Measurements from ENCODE around the gene SHH. TPM values are rescaled to one million over a fixed set of nuclear protein-coding genes. Genes with fewer than 3 reads are reported as not detected.
A peak's percentile ranks its signal among the peaks of the same experiment; 100 is the strongest.

SHH gene
- total and polyA plus RNA-seq, 2 of the 13 experiments (the other 11 are each of a cell fraction or from before 2014, with no cell fraction given) = 1.9 to 3.4 TPM

DNA sequence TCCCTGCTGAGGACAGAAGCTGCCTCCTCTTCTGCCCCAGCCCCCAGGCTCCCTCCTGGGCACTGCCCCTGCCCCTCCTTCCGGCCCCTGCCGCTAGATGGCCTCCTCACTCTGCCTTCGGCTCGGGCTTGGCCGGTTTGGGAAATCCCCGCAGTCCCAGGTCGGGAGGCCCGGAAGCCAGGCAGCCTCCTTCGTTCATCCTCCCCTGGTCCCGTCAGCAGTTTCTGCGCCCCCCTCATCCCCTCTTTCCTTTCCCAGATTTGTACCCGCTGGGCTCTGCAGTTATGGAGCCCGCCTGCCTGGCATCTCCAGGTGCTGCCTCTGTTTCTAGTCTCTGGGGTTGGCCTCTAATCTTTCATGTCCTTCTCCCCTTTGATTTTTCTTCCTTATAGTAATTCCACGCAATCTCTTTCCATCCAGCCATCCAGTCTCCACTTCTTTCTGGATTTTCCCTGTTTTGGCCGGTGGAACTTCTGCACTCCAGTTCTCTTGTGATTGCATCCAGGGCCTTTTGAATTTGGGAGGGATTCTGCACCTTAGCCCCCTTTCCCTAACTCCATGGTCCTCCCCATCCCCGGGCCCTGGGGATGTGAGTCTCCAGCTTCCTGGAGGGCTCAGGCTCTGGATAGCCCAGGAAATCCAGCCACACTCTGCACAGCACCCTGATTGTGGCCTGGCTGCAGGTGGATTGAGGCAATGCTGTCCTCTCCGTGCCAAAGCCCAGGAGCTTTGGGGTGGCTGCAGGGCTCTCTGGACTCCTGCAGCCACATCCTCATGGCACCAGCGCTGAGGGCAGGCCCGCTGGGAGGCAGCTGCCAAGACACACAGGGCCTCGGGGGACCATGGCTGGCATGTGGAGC lies 3.3 kb upstream of the SHH start (continued):
- TF ChIP-seq, protein P1, sequence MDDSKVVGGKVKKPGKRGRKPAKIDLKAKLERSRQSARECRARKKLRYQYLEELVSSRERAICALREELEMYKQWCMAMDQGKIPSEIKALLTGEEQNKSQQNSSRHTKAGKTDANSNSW (CRISPR knock-in tag; IDR thresholded peaks at IDR 0.05; ENCODE audit: borderline replicate concordance) = no peak
- no peak for TF ChIP-seq CHD4 (IDR thresholded peaks at IDR 0.05; ENCODE audit: borderline replicate concordance, low read length)
- no peak for TF ChIP-seq KDM1A (CRISPR knock-in tag; IDR thresholded peaks at IDR 0.05)
- TF ChIP-seq ZBTB3 (CRISPR knock-in tag; IDR thresholded peaks at IDR 0.05; ENCODE audit: borderline replicate concordance, low read depth) = no peak
- TF ChIP-seq GABPB1 (CRISPR knock-in tag; IDR thresholded peaks at IDR 0.05) = peak; percentile 48; the same call in 1 of the 2 replicates
- TF ChIP-seq, protein P2, sequence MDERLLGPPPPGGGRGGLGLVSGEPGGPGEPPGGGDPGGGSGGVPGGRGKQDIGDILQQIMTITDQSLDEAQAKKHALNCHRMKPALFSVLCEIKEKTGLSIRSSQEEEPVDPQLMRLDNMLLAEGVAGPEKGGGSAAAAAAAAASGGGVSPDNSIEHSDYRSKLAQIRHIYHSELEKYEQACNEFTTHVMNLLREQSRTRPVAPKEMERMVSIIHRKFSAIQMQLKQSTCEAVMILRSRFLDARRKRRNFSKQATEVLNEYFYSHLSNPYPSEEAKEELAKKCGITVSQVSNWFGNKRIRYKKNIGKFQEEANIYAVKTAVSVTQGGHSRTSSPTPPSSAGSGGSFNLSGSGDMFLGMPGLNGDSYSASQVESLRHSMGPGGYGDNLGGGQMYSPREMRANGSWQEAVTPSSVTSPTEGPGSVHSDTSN (CRISPR knock-in tag; IDR thresholded peaks at IDR 0.05) = no peak
- TF ChIP-seq, protein P3, sequence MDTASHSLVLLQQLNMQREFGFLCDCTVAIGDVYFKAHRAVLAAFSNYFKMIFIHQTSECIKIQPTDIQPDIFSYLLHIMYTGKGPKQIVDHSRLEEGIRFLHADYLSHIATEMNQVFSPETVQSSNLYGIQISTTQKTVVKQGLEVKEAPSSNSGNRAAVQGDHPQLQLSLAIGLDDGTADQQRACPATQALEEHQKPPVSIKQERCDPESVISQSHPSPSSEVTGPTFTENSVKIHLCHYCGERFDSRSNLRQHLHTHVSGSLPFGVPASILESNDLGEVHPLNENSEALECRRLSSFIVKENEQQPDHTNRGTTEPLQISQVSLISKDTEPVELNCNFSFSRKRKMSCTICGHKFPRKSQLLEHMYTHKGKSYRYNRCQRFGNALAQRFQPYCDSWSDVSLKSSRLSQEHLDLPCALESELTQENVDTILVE (CRISPR knock-in tag; IDR thresholded peaks at IDR 0.05) = no peak
- TF ChIP-seq MNT (IDR thresholded peaks at IDR 0.05) = no peak
- TF ChIP-seq, protein P4, sequence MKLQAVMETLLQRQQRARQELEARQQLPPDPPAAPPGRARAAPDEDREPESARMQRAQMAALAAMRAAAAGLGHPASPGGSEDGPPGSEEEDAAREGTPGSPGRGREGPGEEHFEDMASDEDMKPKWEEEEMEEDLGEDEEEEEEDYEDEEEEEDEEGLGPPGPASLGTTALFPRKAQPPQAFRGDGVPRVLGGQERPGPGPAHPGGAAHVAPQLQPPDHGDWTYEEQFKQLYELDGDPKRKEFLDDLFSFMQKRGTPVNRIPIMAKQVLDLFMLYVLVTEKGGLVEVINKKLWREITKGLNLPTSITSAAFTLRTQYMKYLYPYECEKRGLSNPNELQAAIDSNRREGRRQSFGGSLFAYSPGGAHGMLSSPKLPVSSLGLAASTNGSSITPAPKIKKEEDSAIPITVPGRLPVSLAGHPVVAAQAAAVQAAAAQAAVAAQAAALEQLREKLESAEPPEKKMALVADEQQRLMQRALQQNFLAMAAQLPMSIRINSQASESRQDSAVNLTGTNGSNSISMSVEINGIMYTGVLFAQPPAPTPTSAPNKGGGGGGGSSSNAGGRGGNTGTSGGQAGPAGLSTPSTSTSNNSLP (IDR thresholded peaks at IDR 0.05; ENCODE audit: low read depth, low read length) = no peak
- TF ChIP-seq ZBTB7B (CRISPR knock-in tag; IDR thresholded peaks at IDR 0.05) = no peak
- no peak for TF ChIP-seq SMARCC2 (IDR thresholded peaks at IDR 0.05)
- peak; percentile 32; the same call in 1 of the 2 replicates for TF ChIP-seq ELF1 (CRISPR knock-in tag; IDR thresholded peaks at IDR 0.05)
- no peak for TF ChIP-seq ZNF761 (CRISPR knock-in tag; conservative IDR thresholded peaks at IDR 0.05)
- no peak for TF ChIP-seq ZNF782 (CRISPR knock-in tag; IDR thresholded peaks at IDR 0.05; ENCODE audit: borderline replicate concordance)
- TF ChIP-seq, protein P5, sequence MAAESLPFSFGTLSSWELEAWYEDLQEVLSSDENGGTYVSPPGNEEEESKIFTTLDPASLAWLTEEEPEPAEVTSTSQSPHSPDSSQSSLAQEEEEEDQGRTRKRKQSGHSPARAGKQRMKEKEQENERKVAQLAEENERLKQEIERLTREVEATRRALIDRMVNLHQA (CRISPR knock-in tag; IDR thresholded peaks at IDR 0.05) = no peak
- TF ChIP-seq GATAD2A (CRISPR knock-in tag; IDR thresholded peaks at IDR 0.05) = 0 out of 2 replicates have a peak, but pooled peaks have one; percentile 28
- no peak for TF ChIP-seq KLF15 (CRISPR knock-in tag; IDR thresholded peaks at IDR 0.05; ENCODE audit: borderline replicate concordance)
- no peak for TF ChIP-seq ATM (IDR thresholded peaks at IDR 0.05; ENCODE audit: borderline replicate concordance)
- TF ChIP-seq SAFB2 (CRISPR knock-in tag; IDR thresholded peaks at IDR 0.05; ENCODE audit: borderline replicate concordance, low read depth) = no peak
- TF ChIP-seq, protein P6, sequence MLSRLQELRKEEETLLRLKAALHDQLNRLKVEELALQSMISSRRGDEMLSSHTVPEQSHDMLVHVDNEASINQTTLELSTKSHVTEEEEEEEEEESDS (CRISPR knock-in tag; IDR thresholded peaks at IDR 0.05; ENCODE audit: borderline replicate concordance) = no peak
- peak; percentile 34; the same call in 1 of the 2 replicates for TF ChIP-seq ZNF331 (CRISPR knock-in tag; IDR thresholded peaks at IDR 0.05)

Data from HepG2 (cell line).